ENCODE measurements around the gene IFI30.

Gene IFI30

DNA sequence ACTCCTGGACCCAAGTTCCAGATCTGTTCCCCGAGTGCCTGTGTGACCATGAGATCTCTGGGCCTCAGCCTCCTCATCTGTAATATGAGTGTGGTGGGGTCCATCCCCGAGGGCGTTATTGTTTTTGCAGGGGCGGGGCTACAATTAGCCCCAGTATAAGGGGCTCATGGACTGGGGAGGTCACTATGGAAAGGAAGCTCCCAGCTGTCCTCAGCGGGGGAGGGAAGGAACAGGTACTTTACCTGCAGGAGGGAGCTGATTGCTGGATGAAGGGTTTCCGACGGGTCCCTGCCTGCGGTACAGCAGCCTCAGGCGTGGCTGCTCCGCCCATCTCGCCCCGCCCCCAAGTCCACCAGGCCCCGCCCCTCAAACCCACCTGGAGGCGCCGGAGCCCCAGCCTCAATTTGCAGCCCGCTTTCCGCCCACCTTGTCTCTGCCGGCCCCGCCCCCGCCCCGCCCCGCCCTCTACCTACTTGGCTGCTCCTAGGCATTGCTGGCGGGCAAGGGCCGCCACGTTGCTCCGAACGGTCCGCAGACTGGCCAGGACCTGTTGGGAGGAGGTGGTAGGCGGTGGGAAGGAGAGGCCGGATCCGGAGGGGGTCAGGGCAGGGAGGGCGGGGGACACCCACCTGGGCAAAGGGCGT is 47.1 kb downstream of the IFI30 start:
- Histone ChIP-seq H3K4me3 (ENCODE audit: low read depth in 1 of 2, low read length in 2 of 2) (no peak overlapping the region), H3K27ac (ENCODE audit: low read length) (no peak overlapping the region), H3K36me3 (ENCODE audit: control insufficient read depth in 1 of 2, insufficient read depth in 2 of 2, low read length in 2 of 2) (no peaks in the 10 kb centered on the region), H3K9me3 (ENCODE audit: control insufficient read depth in 1 of 2, low read length in 2 of 2) (no peaks in the 10 kb centered on the region), H3K4me1 (ENCODE audit: control insufficient read depth in 1 of 2, insufficient read depth in 2 of 2, low read length in 2 of 2) (peaks cover 0 to 19% of the 10 kb centered on the region in 2 donors), H3K27me3 (ENCODE audit: low read depth, low read length) (peaks cover 7% of the 10 kb centered on the region)

DNA sequence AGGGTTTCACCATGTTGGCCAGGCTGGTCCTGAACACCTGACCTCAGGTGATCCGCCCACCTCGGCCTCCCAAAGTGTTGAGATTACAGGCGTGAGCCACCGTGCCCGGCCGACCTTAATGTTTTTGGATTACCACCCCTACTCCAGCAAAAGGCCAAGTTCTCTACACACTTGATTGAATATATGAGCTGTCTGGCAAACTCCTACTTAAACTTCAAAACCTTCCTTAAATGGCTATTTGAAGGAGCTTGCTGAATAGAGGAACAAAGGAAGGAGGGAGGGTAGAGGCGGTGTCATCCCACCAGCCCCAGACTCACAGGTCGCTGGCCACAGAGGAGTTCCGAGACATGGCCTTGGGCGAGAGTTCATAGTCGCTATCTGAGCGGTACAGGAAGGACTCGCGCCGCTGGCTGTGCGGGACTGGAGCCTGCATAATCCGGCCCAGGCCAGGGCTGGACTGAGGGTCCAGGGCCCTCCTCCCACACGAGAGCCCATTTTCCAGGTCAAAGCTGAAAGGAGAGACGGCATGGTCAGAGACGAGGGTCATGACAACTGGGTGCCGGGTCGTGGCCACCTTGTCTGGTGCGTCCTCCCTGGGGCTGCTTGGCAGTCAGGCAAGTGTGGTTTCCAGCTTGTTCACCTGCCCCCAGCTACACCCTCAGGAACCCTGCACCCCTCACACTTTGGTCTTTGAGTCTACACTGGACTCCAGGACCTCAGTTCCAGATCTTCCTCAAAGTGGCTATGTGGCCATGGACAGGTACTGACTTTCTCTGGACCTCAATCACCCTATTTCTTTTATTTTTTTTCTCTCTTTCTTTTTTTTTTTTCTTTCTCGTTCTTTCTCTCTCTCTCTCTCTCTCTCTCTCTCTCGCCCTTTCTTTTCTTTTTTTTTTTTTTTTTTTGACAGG is 48.5 kb downstream of the IFI30 start:
- H3K27ac ChIP-seq (ENCODE audit: low read length): no peak overlapping the region
- H3K27me3 ChIP-seq (ENCODE audit: low read depth, low read length): peaks cover 8% of the 10 kb centered on the region
- no peaks in the 10 kb centered on the region for H3K36me3 ChIP-seq (ENCODE audit: control insufficient read depth in 1 of 2, insufficient read depth in 2 of 2, low read length in 2 of 2)
- peaks cover 0 to 32% of the 10 kb centered on the region in 2 donors for H3K4me1 ChIP-seq (ENCODE audit: control insufficient read depth in 1 of 2, insufficient read depth in 2 of 2, low read length in 2 of 2)
- H3K9me3 ChIP-seq (ENCODE audit: control insufficient read depth in 1 of 2, low read length in 2 of 2): no peaks in the 10 kb centered on the region
- no peak overlapping the region for H3K4me3 ChIP-seq (ENCODE audit: low read depth in 1 of 2, low read length in 2 of 2)

- H3K9me3 ChIP-seq (ENCODE audit: control insufficient read depth in 1 of 2, low read length in 2 of 2): no peaks in the 10 kb centered on the region
- H3K36me3 ChIP-seq (ENCODE audit: control insufficient read depth in 1 of 2, insufficient read depth in 2 of 2, low read length in 2 of 2): no peaks in the 10 kb centered on the region
- no peak overlapping the region for H3K27ac ChIP-seq (ENCODE audit: low read length)
- peaks cover 15% of the 10 kb centered on the region for H3K27me3 ChIP-seq (ENCODE audit: low read depth, low read length)
- H3K4me1 ChIP-seq (ENCODE audit: control insufficient read depth in 1 of 2, insufficient read depth in 2 of 2, low read length in 2 of 2): peaks cover 0 to 38% of the 10 kb centered on the region in 2 donors
- peak overlapping the region; percentile 57 to 65 for H3K4me3 ChIP-seq (ENCODE audit: low read depth in 1 of 2, low read length in 2 of 2)
Measured at GRCh38 chr19:18223860-18224524, 50.4 kb downstream of the IFI30 start.

DNA sequence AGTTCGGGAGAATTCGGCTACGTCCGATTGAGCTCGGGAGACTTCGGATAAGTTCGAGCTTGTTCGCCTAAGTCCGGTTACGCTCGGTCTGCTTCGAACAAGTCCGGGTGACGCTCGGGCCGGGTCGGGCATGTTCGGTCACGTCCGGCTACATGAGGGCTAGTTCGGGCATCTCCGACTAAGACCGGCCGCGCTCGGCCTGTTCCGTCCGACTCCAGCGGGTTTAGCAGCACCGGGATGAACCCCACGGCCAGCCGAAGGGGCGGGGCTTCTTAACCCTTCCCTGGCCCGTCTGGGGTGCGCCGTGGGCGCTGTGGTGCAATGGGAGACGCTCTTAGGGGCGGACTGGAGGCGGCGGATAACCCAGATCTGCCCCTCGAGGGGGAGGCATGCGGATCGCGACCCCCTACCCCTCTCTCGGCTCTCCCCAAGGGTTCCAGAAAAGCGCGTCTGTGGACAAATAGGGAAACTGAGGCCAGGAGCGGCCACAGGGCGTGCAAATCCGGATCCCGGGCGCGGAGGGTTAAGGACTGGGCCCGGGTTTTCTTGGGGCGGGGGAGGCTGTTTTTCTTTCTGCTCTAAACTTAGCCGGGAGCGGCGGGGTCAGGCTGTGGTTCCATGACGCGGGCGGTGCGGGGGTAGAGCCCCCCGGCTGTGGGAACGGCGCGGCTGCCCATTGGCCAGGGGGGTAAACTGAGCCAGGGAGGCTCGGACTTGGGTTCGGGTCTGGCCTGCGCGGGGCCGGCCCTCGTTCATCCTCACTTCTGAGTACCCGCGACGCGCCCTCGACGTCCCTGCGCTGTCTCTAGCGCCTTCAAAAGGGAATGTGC is 51.1 kb downstream of the IFI30 start:
- Histone ChIP-seq H3K4me1 (ENCODE audit: control insufficient read depth in 1 of 2, insufficient read depth in 2 of 2, low read length in 2 of 2) (peaks cover 0 to 38% of the 10 kb centered on the region in 2 donors), H3K4me3 (ENCODE audit: low read depth in 1 of 2, low read length in 2 of 2) (peak overlapping the region; percentile 57 to 65), H3K27ac (ENCODE audit: low read length) (no peak overlapping the region), H3K36me3 (ENCODE audit: control insufficient read depth in 1 of 2, insufficient read depth in 2 of 2, low read length in 2 of 2) (no peaks in the 10 kb centered on the region), H3K9me3 (ENCODE audit: control insufficient read depth in 1 of 2, low read length in 2 of 2) (no peaks in the 10 kb centered on the region), H3K27me3 (ENCODE audit: low read depth, low read length) (peaks cover 15% of the 10 kb centered on the region)

DNA sequence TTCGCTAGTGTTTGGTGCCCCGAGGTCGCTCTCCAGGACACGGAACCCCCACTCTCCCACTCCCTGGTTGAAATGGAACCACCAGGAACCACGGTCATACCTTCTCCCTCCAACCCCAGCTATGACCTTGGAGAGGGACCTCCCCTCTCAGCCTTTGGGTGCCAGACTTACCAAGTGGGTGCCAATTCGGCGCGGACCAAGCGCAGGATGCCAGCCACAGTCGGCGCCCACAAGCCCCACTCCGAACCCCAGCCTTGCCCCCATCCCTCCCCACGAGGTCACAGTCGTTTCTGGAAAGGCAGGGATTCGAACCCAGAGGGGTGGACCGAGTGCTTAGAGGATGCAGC is 51.7 kb downstream of the IFI30 start:
- Histone ChIP-seq H3K27ac (ENCODE audit: low read length) (no peak overlapping the region), H3K36me3 (ENCODE audit: control insufficient read depth in 1 of 2, insufficient read depth in 2 of 2, low read length in 2 of 2) (no peaks in the 10 kb centered on the region), H3K27me3 (ENCODE audit: low read depth, low read length) (peaks cover 15% of the 10 kb centered on the region), H3K4me3 (ENCODE audit: low read depth in 1 of 2, low read length in 2 of 2) (peak overlapping the region in 1 of 2 donors; percentile 57), H3K9me3 (ENCODE audit: control insufficient read depth in 1 of 2, low read length in 2 of 2) (no peaks in the 10 kb centered on the region), H3K4me1 (ENCODE audit: control insufficient read depth in 1 of 2, insufficient read depth in 2 of 2, low read length in 2 of 2) (peaks cover 0 to 38% of the 10 kb centered on the region in 2 donors)

- peak within 1 kb of the TSS in 1 of 2 donors; percentile 57 for H3K4me3 ChIP-seq (ENCODE audit: low read depth in 1 of 2, low read length in 2 of 2)
- H3K27me3 ChIP-seq (ENCODE audit: low read depth, low read length): peaks cover 15% of the 10 kb centered on the region
- no peaks in the 10 kb centered on the region for H3K9me3 ChIP-seq (ENCODE audit: control insufficient read depth in 1 of 2, low read length in 2 of 2)
- no peak within 1 kb of the TSS for H3K27ac ChIP-seq (ENCODE audit: low read length)
- H3K4me1 ChIP-seq (ENCODE audit: control insufficient read depth in 1 of 2, insufficient read depth in 2 of 2, low read length in 2 of 2): peaks cover 0 to 38% of the 10 kb centered on the region in 2 donors
- no peaks in the 10 kb centered on the region for H3K36me3 ChIP-seq (ENCODE audit: control insufficient read depth in 1 of 2, insufficient read depth in 2 of 2, low read length in 2 of 2)
Measured at GRCh38 chr19:18225702-18226468, 52.3 kb downstream of the IFI30 start, which contains the start of gene PDE4C. Gene PDE4C (minus strand): TSS chr19:18226438. CDS start chr19:18226415, 23 bp downstream.

GRCh38 chr19:18226956-18227780 is 53.6 kb downstream of the IFI30 start:
- Histone ChIP-seq H3K27ac (ENCODE audit: low read length) (no peak overlapping the region), H3K36me3 (ENCODE audit: control insufficient read depth in 1 of 2, insufficient read depth in 2 of 2, low read length in 2 of 2) (no peaks in the 10 kb centered on the region), H3K27me3 (ENCODE audit: low read depth, low read length) (peaks cover 15% of the 10 kb centered on the region), H3K4me3 (ENCODE audit: low read depth in 1 of 2, low read length in 2 of 2) (no peak overlapping the region), H3K4me1 (ENCODE audit: control insufficient read depth in 1 of 2, insufficient read depth in 2 of 2, low read length in 2 of 2) (peaks cover 0 to 38% of the 10 kb centered on the region in 2 donors), H3K9me3 (ENCODE audit: control insufficient read depth in 1 of 2, low read length in 2 of 2) (no peaks in the 10 kb centered on the region)
